ENCODE data around the gene PLEKHG5. TPM values are rescaled to one million over a fixed set of nuclear protein-coding genes. Genes with fewer than 3 reads are reported as not detected.

Gene PLEKHG5
- polyA plus RNA-seq, 3 donors, result 16.3 to 25.1 (median 19.6) TPM

- DNase-seq, result no peak
These were observed 63.8 kb downstream of the PLEKHG5 start for GRCh38 chr1:6427441-6428390.

GRCh38 chr1:6426972-6427350 is 64.5 kb downstream of the PLEKHG5 start:
- DNase-seq, result no peak

- no peak for DNase-seq
These were observed 65.0 kb downstream of the PLEKHG5 start for GRCh38 chr1:6426277-6426971.

- no peak for DNase-seq
These were observed 65.8 kb downstream of the PLEKHG5 start for GRCh38 chr1:6425658-6426057.

DNA sequence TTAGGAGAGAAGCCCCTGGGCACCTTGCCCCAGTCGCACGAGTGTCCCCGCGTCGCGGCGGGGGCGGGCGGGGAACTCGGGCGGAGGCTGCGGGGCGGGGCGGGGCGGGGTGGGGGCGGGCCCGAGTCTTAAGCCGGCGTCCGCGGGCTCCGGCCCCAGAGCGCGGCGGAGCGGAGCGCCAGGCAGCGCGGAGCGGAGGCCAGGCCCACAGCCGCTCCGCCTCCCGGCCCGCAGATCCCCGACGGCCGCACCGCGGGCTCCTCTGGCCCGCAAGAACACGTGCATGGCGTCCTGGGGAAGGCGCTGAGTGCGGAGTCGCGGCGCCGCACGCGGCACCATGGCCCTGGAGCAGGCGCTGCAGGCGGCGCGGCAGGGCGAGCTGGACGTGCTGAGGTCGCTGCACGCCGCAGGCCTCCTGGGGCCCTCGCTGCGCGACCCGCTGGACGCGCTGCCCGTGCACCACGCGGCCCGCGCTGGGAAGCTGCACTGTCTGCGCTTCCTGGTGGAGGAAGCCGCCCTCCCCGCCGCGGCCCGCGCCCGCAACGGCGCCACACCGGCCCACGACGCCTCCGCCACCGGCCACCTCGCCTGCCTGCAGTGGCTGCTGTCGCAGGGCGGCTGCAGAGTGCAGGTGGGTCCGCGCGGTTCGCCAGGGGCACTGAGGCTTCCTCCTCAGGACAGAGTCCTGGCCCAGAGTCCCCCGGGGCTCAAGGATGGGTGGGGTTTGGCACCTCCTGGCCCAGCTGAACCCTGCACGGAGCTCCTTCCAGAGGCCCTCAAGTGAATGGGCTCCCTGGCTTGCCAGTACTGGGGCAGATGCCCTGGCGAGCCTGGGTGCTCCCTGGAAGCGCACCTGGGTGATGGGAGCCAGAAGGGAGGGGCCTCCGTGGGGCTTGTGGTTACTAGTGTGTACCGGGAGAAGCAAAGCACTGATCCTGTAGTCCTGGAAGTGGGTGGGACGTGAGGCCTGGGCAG is 66.6 kb downstream of the PLEKHG5 start, which contains the start of gene ESPN:
ESPN (plus strand) TSS at position 158 of the 975 bp plus-strand sequence; CDS start at position 338, 180 bp downstream.
- no peak for DNase-seq

GRCh38 chr1:6424000-6424565 is 67.4 kb downstream of the PLEKHG5 start:
- no peak for DNase-seq

GRCh38 chr1:6423321-6423999 is 68.0 kb downstream of the PLEKHG5 start:
- no peak for DNase-seq

DNA sequence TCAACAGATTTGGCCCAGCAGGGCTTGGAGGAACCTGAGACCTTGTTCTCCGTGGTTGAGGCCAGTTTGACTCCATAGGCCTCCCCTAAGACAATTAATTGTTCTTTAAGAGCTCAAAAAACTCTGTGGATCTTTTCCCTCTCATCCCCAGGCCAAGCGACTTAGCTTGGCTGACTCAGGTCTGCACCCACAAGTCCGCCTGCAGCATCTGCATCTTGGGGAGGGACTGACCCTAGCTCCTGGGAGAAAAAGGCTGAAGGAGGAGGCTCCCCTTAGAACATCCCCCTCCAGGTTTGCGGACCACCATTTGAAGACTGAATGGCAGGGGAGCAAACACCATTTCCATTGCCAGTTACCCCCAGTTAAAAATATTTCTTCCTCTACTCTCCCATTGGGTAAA is 70.2 kb downstream of the PLEKHG5 start:
- DNase-seq, result no peak

DNA sequence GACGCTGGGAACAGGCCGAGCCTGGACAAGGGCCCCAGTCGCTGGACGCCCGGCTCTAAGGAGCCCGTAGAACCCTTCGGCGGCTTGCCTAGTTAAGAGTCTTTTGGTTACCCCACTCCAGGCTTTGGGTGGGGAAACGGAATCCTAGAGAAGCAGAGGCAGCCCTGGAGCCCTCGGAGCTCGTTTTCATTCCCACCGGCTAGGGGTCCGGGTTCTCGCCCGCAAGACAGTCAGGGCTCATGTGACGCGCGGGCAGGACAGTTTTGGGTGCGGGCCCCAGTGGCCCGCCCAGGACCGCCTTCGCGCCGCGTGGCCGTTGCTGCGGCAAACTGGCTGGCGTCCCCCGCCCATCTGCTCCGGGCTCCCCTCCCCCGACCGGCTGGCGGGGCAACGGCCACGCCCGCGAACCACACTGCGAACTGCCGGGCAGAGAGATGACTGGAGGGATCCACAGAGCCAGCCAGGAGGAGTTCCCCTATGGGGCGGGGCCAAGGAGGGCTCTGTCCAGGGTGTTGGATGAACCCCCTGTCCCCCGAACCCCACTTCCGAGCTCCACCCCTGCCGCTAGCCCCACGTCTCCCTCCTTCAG is 70.9 kb downstream of the PLEKHG5 start:
- no peak for DNase-seq

- no peak for DNase-seq
These were observed 71.5 kb downstream of the PLEKHG5 start, which contains the start of gene HES2 for GRCh38 chr1:6419804-6420453. Gene HES2 (minus strand): TSS chr1:6419919. CDS start chr1:6419820, 99 bp downstream.

DNA sequence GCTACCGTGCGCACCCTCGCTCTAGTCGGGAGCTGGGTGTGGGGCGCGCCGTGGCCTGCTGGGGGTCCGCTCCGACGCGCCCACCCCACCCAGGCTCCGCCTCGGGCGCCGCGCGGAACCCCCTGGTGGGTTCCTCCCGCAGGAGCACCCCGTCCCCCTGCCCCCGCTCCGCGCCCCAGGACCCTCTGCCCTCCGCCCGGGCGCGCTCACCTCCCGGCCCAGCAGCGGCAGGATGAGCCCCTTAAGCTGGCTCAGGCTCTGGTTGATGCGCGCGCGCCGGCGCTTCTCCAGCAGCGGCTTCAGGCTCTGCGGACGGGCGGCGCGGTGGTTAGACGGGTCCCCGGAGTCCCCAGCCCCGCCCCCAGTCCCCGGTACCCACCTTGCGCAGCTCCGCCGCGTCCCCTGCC is 72.1 kb downstream of the PLEKHG5 start:
- DNase-seq, result no peak

- DNase-seq, result no peak
These were observed 72.6 kb downstream of the PLEKHG5 start for GRCh38 chr1:6418668-6419396.

GRCh38 chr1:6417961-6418667 is 73.4 kb downstream of the PLEKHG5 start:
- DNase-seq, result no peak

Other genes starting within 250 kb of the PLEKHG5 start
- not detected for gene HES3, start 247.5 kb downstream of the PLEKHG5 start, polyA plus RNA-seq (ENCODE audit: insufficient read length in 3 of 3)
- 1 to 10 TPM; 6.7 to 9.4 (median 7.0) TPM for gene GPR153, start 230.6 kb downstream of the PLEKHG5 start, polyA plus RNA-seq (ENCODE audit: insufficient read length in 3 of 3)
- gene ACOT7, start 97.9 kb downstream of the PLEKHG5 start, polyA plus RNA-seq (ENCODE audit: insufficient read length in 3 of 3), result 10 to 100 TPM; 32.8 to 39.4 (median 36.8) TPM
- gene HES2, start 71.7 kb downstream of the PLEKHG5 start, polyA plus RNA-seq (ENCODE audit: insufficient read length in 3 of 3), result under 1 TPM; 0.33 to 0.46 (median 0.40) TPM
- gene ESPN, start 66.9 kb downstream of the PLEKHG5 start, polyA plus RNA-seq (ENCODE audit: insufficient read length in 3 of 3), result 10 to 100 TPM; 19.6 to 21.5 (median 21.5) TPM
- 10 to 100 TPM; 14.0 to 22.5 (median 20.2) TPM for gene TNFRSF25, start 25.5 kb downstream of the PLEKHG5 start, polyA plus RNA-seq (ENCODE audit: insufficient read length in 3 of 3)
- gene NOL9, start 62.8 kb upstream of the PLEKHG5 start, polyA plus RNA-seq (ENCODE audit: insufficient read length in 3 of 3), result 10 to 100 TPM; 13.9 to 25.2 (median 23.4) TPM
- gene TAS1R1, start 63.6 kb upstream of the PLEKHG5 start, polyA plus RNA-seq (ENCODE audit: insufficient read length in 3 of 3), result under 1 TPM; 0.09 to 0.21 (median 0.19) TPM
- gene ZBTB48, start 88.3 kb upstream of the PLEKHG5 start, polyA plus RNA-seq (ENCODE audit: insufficient read length in 3 of 3), result 10 to 100 TPM; 35.0 to 46.0 (median 43.0) TPM
- 10 to 100 TPM; 16.3 to 17.8 (median 17.6) TPM for gene KLHL21, start 111.2 kb upstream of the PLEKHG5 start, polyA plus RNA-seq (ENCODE audit: insufficient read length in 3 of 3)
- gene PHF13, start 122.1 kb upstream of the PLEKHG5 start, polyA plus RNA-seq (ENCODE audit: insufficient read length in 3 of 3), result 10 to 100 TPM; 24.7 to 28.2 (median 26.3) TPM
- 10 to 100 TPM; 21.0 to 23.8 (median 23.4) TPM for gene THAP3, start 133.2 kb upstream of the PLEKHG5 start, polyA plus RNA-seq (ENCODE audit: insufficient read length in 3 of 3)
- 10 to 100 TPM; 57.3 to 79.4 (median 78.4) TPM for gene DNAJC11, start 210.1 kb upstream of the PLEKHG5 start, polyA plus RNA-seq (ENCODE audit: insufficient read length in 3 of 3)